HG03439 (cell line): Measurements from ENCODE around the gene TIMP1.
A peak's percentile ranks its signal among the peaks of the same experiment; 100 is the strongest.
"Not testable (repeated sequence)": the region's sequence is repeated elsewhere in the genome, so short reads cannot be mapped to it uniquely, and the experiment has no call there.

ENCODE experiments used
- ATAC-seq: cut with Tn5 transposase; IDR thresholded peaks from one replicate; pipeline ENCODE4 v1.9.1; 2021; ENCODE audit warnings: mild to moderate bottlenecking, moderate library complexity; ENCODE audit not compliant: unreplicated experiment

The TIMP1 gene

DNA sequence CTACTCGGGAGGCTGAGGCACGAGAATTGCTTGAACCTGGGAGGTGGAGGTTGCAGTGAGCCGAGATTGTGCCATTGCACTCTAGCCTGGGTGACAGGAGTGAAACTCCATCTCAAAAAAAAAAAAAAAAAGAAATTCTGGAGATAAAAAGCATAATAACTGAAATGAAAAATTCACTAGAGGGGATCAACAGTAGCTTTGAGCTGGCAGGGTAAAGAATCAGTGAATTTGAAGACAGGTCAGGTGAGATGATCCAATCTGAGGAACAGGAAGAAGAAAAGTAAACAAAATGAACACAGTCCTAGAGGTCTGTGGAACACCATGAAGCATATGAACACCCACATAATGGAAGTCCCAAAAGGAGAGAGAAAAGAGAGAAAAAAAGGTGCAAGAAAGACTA, 15.0 kb downstream of the TIMP1 start:
- no peak for ATAC-seq

DNA sequence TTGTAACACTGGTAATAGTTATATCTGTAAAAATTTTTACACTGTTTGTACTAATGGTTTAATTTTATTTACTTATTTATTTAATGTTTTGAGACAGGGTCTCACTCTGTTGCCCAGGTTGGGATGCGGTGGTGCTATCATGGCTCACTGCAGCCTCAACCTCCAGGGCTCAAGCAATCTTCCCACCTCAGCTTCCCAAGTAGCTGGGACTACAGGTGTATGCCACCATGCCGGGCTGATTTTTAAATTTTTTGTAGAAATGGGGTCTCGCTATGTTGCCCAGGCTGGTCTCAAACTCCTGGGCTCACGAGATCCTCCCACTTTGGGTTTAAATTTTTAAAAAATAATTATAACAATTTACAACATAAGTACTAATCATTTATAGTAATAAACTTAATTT, 20.9 kb downstream of the TIMP1 start:
- not testable (repeated sequence) for ATAC-seq

DNA sequence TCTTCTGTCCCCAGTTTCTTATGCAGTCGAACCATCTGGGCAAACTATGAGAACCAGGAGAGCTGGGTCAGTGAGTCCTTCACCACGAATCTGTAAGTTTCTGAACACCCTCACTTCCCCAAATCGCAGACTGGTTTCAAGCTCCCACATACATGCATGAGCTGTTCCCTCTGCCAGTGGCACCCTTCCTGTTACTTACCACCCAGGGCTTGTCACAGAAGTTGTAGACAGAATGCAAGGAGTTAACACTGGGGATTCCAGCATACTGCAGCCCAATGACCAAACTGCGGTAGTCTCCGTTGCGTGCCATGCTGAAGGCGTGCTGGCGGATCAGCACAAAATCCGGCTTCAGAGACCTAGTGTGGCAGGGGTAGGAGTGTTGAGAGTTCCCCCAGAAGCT, 22.8 kb downstream of the TIMP1 start:
- ATAC-seq, result no peak

DNA sequence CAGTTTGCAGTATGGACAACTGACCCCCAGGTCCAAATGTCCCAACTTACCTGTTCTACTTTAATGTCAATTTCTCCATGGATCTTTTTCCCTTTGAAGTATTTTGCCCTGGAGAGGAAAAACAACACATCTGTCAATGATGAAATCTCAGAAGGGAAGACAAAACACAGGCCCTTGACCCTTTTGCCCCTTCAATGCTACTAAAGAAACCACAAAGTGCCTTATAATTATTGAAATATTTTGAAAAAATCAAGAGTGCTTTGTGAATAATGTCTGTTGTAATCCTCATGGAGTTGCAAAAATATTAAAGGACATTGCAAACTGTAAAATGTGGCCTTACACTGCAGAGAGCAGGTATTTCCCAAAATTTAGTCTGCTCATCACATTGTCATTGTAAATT, 24.9 kb downstream of the TIMP1 start:
- ATAC-seq, result no peak

DNA sequence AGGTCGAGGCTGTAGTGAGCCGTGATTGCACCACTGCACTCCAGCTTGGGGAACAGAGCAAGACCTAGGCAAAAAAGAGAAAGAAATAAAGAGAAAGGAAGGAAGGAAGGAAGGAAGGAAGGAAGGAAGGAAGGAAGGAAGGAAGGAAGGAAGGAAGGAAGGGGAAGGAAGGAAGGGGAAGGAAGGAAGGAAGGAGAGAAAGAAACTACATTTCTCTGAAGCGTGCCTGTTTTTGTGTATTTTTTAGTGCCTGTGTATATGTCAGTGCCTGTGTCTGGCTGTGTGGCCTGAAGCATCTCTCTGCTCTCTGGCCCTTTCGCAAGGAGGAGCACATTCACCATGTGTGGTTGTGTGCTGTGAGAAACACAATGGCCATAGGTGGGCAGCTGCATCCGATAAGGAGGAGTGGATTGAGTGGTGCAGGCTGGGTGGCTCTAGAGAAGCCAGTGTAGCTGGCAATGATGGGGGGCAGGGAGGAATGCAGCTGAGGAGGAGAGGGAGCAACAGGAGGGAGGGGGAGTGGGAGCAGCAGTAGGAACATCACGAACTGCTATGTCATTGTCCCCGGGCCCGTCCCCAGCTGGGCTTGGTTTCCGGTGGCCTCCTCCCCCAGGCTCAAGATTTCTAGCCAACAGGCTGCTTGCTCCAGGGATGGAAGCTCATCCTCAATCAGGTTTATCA, 26.0 kb downstream of the TIMP1 start:
- no peak for ATAC-seq

DNA sequence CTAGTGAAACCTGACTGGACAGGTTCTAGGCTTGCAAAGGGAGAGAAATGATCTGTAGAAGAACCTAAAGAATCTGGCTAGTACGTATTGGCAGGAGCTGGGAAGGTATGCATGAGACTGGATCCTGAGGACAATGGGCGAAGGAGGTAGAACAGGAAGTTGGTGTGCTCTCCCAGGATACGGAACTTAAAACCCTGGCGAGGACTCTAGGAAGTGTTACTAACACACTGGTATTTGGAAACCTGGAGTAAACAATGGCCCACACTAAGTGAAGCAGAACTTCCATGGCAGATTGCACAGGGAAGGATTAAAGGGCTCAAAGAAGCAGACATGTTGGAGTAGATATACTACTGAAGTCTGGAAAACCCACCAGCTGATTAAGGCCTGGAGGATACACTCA, 28.3 kb downstream of the TIMP1 start:
- ATAC-seq, result no peak

DNA sequence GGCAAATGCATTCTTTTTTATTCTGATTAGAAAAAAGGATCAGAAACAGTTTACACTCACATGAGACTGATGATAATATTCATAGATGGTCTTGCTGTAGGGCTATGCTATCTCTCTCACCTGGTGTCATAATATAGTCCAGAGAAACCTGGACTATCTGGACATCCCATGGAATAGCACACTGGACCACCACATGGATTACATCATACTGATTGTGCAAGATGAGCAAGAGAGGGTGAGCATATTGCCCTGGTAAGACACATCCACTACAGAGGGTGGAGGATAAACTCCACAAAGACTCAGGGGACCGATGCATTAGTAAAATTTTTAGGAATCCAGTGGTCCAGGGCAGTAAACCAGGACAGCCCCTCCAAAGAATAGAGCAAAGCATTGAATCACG, 29.3 kb downstream of the TIMP1 start:
- no peak for ATAC-seq

DNA sequence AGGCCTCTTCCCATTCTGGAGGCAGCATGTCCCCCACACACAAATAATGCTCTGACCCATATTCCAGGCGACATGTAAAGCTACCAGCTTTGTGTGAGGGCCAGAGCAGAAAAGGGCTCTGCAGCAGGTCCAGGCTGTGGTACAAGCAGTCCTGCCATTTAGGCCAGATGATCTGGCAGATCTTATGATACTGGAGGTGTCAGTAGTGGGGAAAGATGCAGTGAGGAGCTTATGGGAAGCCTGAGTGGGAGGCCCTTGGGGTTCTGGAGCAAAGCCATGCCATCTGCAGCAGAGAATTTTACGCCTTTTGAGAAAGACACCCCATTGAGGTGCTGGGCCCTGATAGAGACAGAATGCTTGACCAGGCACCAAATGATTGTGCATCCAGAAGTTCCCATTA, 29.7 kb downstream of the TIMP1 start:
- ATAC-seq, result no peak

DNA sequence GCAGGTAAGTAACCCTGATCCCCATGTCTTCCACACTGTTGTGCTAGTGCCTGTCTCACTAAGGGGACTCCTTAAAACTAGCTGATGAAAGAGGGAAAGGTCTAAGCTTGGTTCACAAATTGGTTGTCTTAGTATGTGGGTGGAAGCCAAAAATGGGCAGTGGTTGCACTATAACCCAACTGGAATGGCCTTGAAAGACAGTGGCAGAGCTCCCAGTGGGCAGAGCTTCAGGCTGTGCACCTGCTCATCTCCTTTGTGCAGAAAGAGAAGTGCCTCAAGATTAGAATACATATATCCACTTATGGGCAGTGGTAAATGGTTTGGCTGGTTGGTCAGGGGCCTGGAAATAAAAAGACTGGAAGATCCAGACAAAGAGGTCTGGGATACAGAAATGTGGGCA, 30.2 kb downstream of the TIMP1 start:
- ATAC-seq, result no peak

DNA sequence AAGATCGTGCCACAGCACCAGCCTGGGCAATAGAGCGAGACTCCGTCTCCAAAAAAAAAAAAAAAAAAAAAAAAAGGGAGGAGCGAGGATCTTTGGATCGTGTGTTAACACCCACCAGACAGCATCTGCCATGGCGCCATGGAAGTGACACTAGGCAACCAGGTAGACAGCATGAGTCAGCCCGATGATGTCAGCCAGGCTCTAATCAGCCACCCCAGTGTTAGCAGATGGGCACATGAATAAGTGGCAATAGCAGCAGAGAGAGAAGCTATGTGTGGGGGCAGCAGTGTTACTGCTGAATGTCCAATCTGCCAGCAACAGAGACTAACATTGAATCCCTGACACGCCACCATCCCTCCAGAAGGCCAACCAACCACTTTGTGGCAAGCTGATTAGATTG, 30.8 kb downstream of the TIMP1 start:
- ATAC-seq, result no peak

DNA sequence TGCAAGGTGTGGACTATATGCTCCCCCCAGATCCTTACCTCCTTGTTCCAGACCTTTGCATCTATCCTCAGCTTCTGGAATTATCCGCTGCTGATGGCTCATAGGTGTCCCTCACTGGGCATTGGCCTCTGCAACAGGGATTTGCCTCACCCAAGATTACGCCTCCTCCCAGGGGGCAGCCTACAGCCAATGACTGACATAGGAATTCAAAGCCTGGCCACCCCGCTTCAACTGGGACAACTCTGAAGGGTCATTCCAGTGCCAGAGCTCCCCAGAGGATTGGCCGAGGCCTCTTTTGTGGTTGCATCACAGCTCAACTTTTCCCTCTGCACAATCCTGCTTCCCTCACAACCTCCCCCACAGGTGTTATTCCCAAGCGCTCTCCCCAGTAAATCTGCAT, 32.4 kb downstream of the TIMP1 start:
- no peak for ATAC-seq

DNA sequence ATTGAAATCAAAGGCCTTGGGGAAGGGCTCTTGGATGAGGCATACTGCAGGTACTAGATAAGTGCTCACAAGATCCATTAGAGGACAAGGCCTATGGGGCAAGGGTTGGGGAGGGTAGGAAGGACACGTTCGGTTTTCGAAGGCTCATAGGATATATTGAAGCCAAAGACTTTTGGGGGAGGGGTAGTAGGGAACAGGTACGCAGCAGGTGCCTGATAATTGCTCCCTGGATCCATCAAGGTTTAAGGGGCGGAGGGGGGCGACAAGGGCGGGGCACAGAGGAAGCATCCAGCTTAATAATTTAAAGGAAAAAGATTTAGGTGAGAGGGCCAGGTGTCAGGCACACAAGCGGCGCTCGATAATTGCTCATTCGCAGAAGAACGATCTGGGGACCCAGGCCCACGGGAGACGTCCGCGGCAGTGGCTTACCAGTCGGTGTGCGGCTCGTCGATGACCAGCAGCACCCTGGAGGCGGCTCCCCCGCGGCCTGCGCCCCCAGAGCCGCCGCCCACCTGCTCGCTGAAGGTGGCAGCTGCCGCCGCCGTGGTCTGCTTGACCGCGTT, 36.8 kb downstream of the TIMP1 start:
- no peak for ATAC-seq

DNA sequence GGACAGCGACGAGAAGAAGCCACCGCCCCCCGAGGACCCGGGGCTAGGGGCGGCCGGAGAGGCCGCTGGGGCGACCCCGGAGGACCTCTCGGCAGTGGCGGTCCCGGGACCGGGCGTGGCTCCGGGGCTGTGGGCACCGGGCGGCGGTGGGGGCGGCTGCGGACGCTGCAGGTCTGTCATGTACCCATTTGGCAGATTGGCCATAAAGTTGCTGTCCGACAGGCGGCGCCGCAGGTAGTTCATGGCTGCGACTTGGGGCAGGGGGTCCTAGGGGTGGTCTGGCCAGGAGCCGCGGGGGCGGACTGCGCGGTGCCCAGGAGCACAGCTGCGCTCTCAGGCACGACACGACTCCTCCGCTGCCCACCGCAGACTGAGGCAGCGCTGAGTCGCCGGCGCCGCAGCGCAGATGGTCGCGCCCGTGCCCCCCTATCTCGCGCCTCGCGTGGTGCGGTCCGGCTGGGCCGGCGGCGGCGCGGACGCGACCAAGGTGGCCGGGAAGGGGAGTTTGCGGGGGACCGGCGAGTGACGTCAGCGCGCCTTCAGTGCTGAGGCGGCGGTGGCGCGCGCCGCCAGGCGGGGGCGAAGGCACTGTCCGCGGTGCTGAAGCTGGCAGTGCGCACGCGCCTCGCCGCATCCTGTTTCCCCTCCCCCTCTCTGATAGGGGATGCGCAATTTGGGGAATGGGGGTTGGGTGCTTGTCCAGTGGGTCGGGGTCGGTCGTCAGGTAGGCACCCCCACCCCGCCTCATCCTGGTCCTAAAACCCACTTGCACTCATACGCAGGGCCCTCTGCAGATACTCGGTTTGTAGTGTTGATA, 37.5 kb downstream of the TIMP1 start, which contains the start of gene SYN1:
Gene SYN1, minus strand, starts transcription at position 372 of the 817 bp plus-strand sequence. Its CDS starts 129 bp downstream, at position 243.
- ATAC-seq, result peak; percentile 71

DNA sequence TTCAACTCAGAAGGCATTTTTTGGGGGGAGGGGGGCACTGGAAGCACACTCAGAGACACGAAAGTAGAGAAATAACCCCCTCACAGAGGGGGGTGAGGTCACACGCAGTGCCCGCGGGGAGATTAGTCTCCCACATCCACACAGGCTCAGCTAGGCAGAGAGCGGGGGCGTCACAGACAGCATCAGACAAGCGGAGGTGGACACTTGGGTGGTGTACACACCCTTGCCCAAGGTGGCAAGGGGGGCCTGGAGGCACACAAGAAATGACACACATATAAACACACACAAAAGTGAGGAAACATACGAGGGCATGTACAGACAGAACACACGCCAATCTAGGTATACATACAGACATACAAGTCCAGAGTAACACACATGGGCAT, 38.1 kb downstream of the TIMP1 start:
- ATAC-seq, result no peak

DNA sequence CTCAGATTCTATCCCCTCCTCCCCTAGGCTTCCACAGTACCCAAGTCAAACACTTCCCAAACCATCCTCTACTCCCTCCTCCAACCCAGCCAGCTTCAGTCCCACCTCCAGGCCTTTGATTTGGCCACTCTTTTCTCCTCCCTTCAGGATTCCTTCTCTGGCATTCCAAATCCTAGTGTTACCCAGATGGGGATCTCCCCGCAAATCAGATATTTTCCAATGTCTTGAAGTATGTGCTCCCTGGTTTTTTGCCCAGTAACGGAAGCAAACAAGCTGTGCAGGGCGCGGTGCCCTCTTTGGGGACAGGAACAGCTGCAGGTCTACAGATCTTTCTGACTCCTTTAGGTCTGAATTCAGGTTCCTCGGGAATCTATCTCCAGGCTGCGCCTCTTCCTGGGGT, 39.6 kb downstream of the TIMP1 start:
- ATAC-seq, result no peak

DNA sequence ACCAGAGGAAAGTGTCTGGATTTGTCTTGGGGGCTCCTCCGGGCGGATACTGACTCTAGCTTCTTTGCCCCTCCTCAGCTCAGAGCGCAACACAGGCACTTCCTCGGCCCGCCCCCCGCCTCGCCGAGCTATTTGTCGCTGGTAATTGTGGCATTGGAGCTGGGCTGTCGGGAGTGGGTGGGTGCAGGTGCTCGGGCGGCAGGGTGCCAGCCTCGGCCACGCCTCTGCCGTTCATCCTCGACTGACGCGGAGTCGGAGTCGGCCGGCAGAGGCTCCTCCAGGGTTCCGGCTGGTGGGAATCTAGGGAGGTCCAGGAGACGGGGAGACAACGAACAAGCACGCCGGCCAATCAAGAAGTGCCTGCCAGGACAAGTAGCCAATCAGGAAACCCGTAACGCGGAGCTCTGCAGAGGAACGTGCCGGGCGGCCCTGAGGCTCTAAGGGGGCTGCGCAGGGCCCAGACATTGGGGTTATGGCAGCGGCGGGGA, 41.3 kb downstream of the TIMP1 start:
- ATAC-seq, result no peak

DNA sequence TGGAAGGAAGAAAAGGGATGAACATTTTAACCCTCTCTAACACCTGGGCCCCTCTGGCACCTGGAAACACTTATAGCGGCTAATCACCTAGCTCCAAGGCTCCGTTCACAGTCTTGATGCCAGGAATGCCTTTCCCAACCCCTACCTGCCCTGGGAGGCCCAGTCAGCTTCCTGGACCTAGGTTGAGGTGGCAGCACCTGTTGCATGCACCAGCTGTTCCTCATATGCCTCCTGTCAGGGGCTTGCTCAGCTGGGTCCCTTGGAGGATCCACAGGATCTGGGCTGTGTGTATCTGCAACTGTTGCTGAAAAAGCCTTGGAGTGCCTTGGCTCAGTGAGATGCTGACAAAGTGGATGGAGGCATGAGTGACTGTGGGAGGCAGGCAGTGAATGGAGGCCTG, 43.1 kb downstream of the TIMP1 start:
- ATAC-seq, result no peak

DNA sequence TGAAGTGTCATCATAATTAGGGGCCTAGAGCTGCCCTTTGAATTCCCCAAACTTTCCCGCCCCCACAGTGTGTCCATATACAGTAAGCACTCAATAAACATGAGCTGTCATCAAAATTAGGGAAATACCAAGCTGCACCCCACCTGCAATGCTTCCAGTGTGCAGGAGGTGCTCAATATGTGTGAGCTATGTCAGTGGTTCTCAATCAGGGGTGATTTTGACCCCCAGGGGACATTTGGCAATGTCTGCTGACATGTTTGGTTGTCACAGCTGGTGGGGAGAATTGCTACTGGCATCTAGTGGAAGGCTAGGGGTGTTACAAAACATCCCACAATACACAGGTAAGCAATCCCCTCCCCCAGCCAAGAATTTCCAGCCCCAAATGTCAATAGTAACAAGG, 46.7 kb downstream of the TIMP1 start:
- ATAC-seq, result no peak

DNA sequence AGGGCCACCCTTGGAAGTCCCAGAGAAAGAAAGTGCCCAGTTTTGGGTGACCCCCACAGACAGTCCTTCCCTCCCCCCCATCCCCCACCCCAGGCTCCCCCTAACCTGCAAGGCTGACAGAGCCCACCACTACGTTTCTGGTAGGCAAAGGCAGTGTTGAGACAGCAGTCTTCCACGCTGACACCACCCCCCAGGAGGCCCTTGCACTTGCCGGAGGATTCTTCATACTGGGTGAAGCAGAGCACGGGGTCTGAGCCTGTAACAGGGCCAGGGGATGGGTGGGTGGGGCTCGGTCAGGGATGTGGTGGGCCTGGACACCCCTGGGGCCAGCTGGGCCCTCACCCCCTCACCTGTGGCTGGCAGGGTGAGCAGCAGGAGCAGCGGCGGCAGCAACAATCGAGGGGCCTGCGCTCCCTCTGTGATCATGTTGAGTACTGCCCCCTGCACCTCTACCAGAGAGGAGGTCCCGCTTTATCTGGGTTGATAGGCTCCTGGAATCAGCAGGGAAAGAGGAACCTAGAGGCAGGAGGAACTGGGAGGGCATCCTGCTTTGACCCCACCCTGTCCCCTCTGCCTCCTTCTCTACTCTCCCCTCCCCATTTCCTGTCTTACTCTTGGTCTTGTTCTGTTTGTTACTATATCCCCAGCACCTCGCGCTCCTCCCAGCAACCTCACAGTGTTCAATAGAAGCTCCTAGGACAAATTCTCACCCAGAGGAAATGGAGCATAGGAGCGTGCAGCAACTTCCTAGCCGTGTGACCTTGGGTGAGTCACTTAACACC, 47.4 kb downstream of the TIMP1 start, which contains the start of gene CFP:
Gene CFP, minus strand, starts transcription at position 512 of the 782 bp plus-strand sequence. Its CDS starts 86 bp downstream, at position 426.
- no peak for ATAC-seq

DNA sequence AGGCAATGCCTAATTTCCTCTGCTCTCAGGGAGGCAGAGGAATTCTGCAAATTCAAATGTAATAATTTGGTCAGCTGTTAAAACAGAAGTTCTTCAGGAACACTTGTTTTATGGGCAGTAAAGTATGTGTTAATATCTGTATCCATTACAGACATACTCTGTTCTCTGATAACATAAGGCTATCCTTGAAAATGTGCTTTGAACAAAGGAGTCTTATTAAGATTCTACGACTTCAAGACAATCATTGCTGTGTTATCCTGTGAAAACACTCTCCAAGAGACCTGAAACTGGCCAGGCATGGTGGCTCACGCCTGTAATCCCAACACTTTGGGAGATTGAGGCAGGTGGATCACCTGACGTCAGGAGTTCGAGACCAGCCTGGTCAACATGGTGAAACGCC, 49.4 kb downstream of the TIMP1 start:
- no peak for ATAC-seq

DNA sequence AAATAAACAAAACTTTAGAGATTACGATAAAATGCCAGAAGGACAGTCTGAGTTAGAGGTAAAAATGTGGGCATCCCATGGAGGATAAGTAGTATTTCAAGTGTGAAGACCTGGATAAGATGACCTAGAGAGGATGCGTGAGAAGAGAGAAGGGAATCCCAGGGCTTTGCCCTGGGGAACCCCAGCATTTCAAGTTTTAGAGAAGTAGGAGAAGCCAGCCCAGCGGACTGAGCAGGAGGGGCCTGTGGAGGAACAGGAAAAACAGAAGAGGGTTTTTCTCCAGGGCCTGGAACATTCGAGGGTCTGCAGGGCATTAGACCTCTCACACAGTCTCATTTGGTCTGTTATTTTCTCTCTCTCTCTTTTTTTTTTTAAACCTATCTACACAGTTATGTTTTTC, 50.4 kb downstream of the TIMP1 start:
- ATAC-seq, result no peak
